KMS-11 (cell line): ENCODE measurements around the gene KRT28.
"Not testable (repeated sequence)": the region's sequence is repeated elsewhere in the genome, so short reads cannot be mapped to it uniquely, and the experiment has no call there.

ENCODE experiments used
- H2AFZ ChIP-seq: fragments of 200-600 bp; sonication (generic); 2 replicates; pipeline ENCODE4 v1.6.1; 2016; ENCODE audit warnings: antibody characterized with exemption, mixed run types, low read depth
- H3K27ac ChIP-seq: fragments of 200-600 bp; sonication (generic); 2 replicates; pipeline ENCODE4 v1.6.1; 2016; ENCODE audit warnings: mild to moderate bottlenecking, mixed run types
- H3K27me3 ChIP-seq: fragments of 200-600 bp; sonication (generic); 2 replicates; pipeline ENCODE4 v1.6.1; 2017; ENCODE audit warnings: mild to moderate bottlenecking, low read depth, mixed run types, moderate library complexity; ENCODE audit not compliant: insufficient read depth
- H3K36me3 ChIP-seq: fragments of 200-600 bp; sonication (generic); 2 replicates; pipeline ENCODE4 v1.6.1; 2017; ENCODE audit warnings: mild to moderate bottlenecking, mixed run types; ENCODE audit not compliant: insufficient read depth
- H3K4me1 ChIP-seq: fragments of 200-600 bp; sonication (generic); 2 replicates; pipeline ENCODE4 v1.6.1; 2016; ENCODE audit warnings: mild to moderate bottlenecking, low read depth, mixed run types; ENCODE audit not compliant: poor library complexity, severe bottlenecking
- H3K4me2 ChIP-seq: fragments of 200-600 bp; sonication (generic); 2 replicates; pipeline ENCODE4 v1.7.0; 2016; ENCODE audit warnings: mild to moderate bottlenecking, mixed run types
- H3K4me3 ChIP-seq: fragments of 200-600 bp; sonication (generic); IDR thresholded peaks from 2 replicates; pipeline ENCODE4 v1.6.1; 2017; ENCODE audit warnings: low read depth, low read length, mixed read lengths; ENCODE audit not compliant: insufficient read depth
- H3K79me2 ChIP-seq: fragments of 200-600 bp; sonication (generic); 2 replicates; pipeline ENCODE4 v1.6.1; 2016; ENCODE audit warnings: low read depth, mixed run types; ENCODE audit not compliant: insufficient read depth
- H3K9ac ChIP-seq: fragments of 200-600 bp; sonication (generic); 2 replicates; pipeline ENCODE4 v1.6.1; 2016; ENCODE audit warnings: mild to moderate bottlenecking, mixed run types
- H4K20me1 ChIP-seq: fragments of 200-600 bp; sonication (generic); 2 replicates; pipeline ENCODE4 v1.6.1; 2016; ENCODE audit warnings: mild to moderate bottlenecking, mixed run types; ENCODE audit not compliant: insufficient read depth
- CTCF ChIP-seq: fragments of 200-600 bp; sonication (generic); conservative IDR thresholded peaks from 2 replicates; pipeline ENCODE4 v1.6.1; 2017; ENCODE audit warnings: low read depth, mild to moderate bottlenecking, antibody characterized with exemption, low read length, moderate library complexity, mixed read lengths

KRT28 gene

GRCh38 chr17:40817103-40817682, 17.4 kb upstream of the KRT28 start:
- H3K9ac ChIP-seq = no peak overlapping the region
- H3K4me1 ChIP-seq = peaks cover 12% of the 10 kb centered on the region
- no peaks in the 10 kb centered on the region for H4K20me1 ChIP-seq
- H3K27me3 ChIP-seq = no peaks in the 10 kb centered on the region
- no peaks in the 10 kb centered on the region for H3K79me2 ChIP-seq
- no peak overlapping the region for H3K4me3 ChIP-seq
- no peak for TF ChIP-seq CTCF
- H3K4me2 ChIP-seq = no peak overlapping the region; the same call in 1 of the 2 replicates
- no peak overlapping the region for H2AFZ ChIP-seq
- no peaks in the 10 kb centered on the region for H3K36me3 ChIP-seq
- H3K27ac ChIP-seq = no peak overlapping the region

GRCh38 chr17:40816569-40816968, 16.8 kb upstream of the KRT28 start:
- no peak for TF ChIP-seq CTCF
- Histone ChIP-seq H3K4me1 (peaks cover 12% of the 10 kb centered on the region), H3K4me3 (no peak overlapping the region), H3K4me2 (no peak overlapping the region), H4K20me1 (no peaks in the 10 kb centered on the region), H2AFZ (no peak overlapping the region), H3K9ac (no peak overlapping the region), H3K27me3 (no peaks in the 10 kb centered on the region), H3K27ac (no peak overlapping the region), H3K79me2 (no peaks in the 10 kb centered on the region), H3K36me3 (no peaks in the 10 kb centered on the region)

GRCh38 chr17:40815381-40815780, 15.6 kb upstream of the KRT28 start:
- no peaks in the 10 kb centered on the region for H3K79me2 ChIP-seq
- H2AFZ ChIP-seq = no peak overlapping the region
- no peaks in the 10 kb centered on the region for H3K27me3 ChIP-seq
- H3K9ac ChIP-seq = no peak overlapping the region
- no peak overlapping the region for H3K4me3 ChIP-seq
- no peak for TF ChIP-seq CTCF
- H3K4me1 ChIP-seq = peaks cover 12% of the 10 kb centered on the region
- H3K27ac ChIP-seq = no peak overlapping the region
- no peaks in the 10 kb centered on the region for H3K36me3 ChIP-seq
- H3K4me2 ChIP-seq = no peak overlapping the region
- no peaks in the 10 kb centered on the region for H4K20me1 ChIP-seq

GRCh38 chr17:40814657-40815056, 14.9 kb upstream of the KRT28 start:
- not testable (repeated sequence) for H3K27ac ChIP-seq, H4K20me1 ChIP-seq, H3K79me2 ChIP-seq, H3K4me3 ChIP-seq, H3K27me3 ChIP-seq, H3K4me2 ChIP-seq, H3K36me3 ChIP-seq, H2AFZ ChIP-seq, H3K9ac ChIP-seq
- peaks cover 11% of the 10 kb centered on the region for H3K4me1 ChIP-seq

- Histone ChIP-seq H2AFZ (no peak overlapping the region), H3K4me1 (peaks cover 6% of the 10 kb centered on the region), H3K79me2 (no peaks in the 10 kb centered on the region), H3K4me3 (no peak overlapping the region), H4K20me1 (no peaks in the 10 kb centered on the region), H3K9ac (no peak overlapping the region), H3K27ac (no peak overlapping the region), H3K27me3 (no peaks in the 10 kb centered on the region), H3K36me3 (no peaks in the 10 kb centered on the region), H3K4me2 (no peak overlapping the region)
- no peak for TF ChIP-seq CTCF
These were observed 14.0 kb upstream of the KRT28 start for GRCh38 chr17:40813804-40814203.
